Measurements from ENCODE around the gene GPR3. TPM values are rescaled to one million over a fixed set of nuclear protein-coding genes. Genes with fewer than 3 reads are reported as not detected.

GPR3 gene
- total and polyA plus RNA-seq, 4 donors, result under 0.01 to 0.30 TPM; not detected in 2

GRCh38 chr1:27397110-27397509, 4.7 kb downstream of the GPR3 start:
- no peak overlapping the region for H3K27ac ChIP-seq (ENCODE audit: low read depth in 1 of 2, low read length in 2 of 2)
- H3K4me1 ChIP-seq (ENCODE audit: control insufficient read depth in 4 of 4, insufficient read depth in 4 of 4, low read length in 3 of 4), result peaks cover 1 to 7% (median 5%) of the 10 kb centered on the region in 4 donors
- H3K9me3 ChIP-seq (ENCODE audit: control insufficient read depth in 4 of 4, low read length in 3 of 4), result no peaks in the 10 kb centered on the region
- H3K27me3 ChIP-seq (ENCODE audit: control insufficient read depth in 4 of 4, insufficient read depth in 4 of 4, low read length in 3 of 4), result no peaks in the 10 kb centered on the region
- H3K4me3 ChIP-seq (ENCODE audit: low read depth in 1 of 3, low read length in 3 of 3), result no peak overlapping the region
- no peaks in the 10 kb centered on the region for H3K36me3 ChIP-seq (ENCODE audit: control insufficient read depth in 4 of 4, insufficient read depth in 3 of 4, low read depth in 1 of 4, low read length in 3 of 4)
- WGBS, result 81% methylated on average over 3 of the region's 3 CpGs
- TF ChIP-seq YY1 (IDR thresholded peaks at IDR 0.05), result no peak
- no peak for TF ChIP-seq MAX (IDR thresholded peaks at IDR 0.05)
- no peak for DNase-seq (ENCODE audit: low spot score)
- no peak overlapping the region for H3K9ac ChIP-seq (ENCODE audit: low read depth in 1 of 2, low read length in 2 of 2)

GRCh38 chr1:27397749-27398148, 5.3 kb downstream of the GPR3 start:
- peaks cover 0 to 7% (median under 1%) of the 10 kb centered on the region in 4 donors for H3K4me1 ChIP-seq (ENCODE audit: control insufficient read depth in 4 of 4, insufficient read depth in 4 of 4, low read length in 3 of 4)
- H3K27ac ChIP-seq (ENCODE audit: low read depth in 1 of 2, low read length in 2 of 2), result no peak overlapping the region
- DNase-seq (ENCODE audit: low spot score), result no peak
- TF ChIP-seq FOXA2 (IDR thresholded peaks at IDR 0.05) (no peak), YY1 (IDR thresholded peaks at IDR 0.05) (no peak), HNF4G (IDR thresholded peaks at IDR 0.05) (no peak), TAF1 (conservative IDR thresholded peaks at IDR 0.05) (no peak), EGR1 (IDR thresholded peaks at IDR 0.05; ENCODE audit: low read depth in 2 of 2) (no peak), MAX (IDR thresholded peaks at IDR 0.05) (no peak), RXRA (IDR thresholded peaks at IDR 0.05) (no peak), SP1 (IDR thresholded peaks at IDR 0.05) (no peak)
- H3K4me3 ChIP-seq (ENCODE audit: low read depth in 1 of 3, low read length in 3 of 3), result no peak overlapping the region
- 71% methylated on average over 7 of the region's 7 CpGs for WGBS
- no peaks in the 10 kb centered on the region for H3K36me3 ChIP-seq (ENCODE audit: control insufficient read depth in 4 of 4, insufficient read depth in 3 of 4, low read depth in 1 of 4, low read length in 3 of 4)
- no peaks in the 10 kb centered on the region for H3K27me3 ChIP-seq (ENCODE audit: control insufficient read depth in 4 of 4, insufficient read depth in 4 of 4, low read length in 3 of 4)
- H3K9ac ChIP-seq (ENCODE audit: low read depth in 1 of 2, low read length in 2 of 2), result no peak overlapping the region
- H3K9me3 ChIP-seq (ENCODE audit: control insufficient read depth in 4 of 4, low read length in 3 of 4), result no peaks in the 10 kb centered on the region

- Histone ChIP-seq H3K36me3 (ENCODE audit: control insufficient read depth in 4 of 4, insufficient read depth in 3 of 4, low read depth in 1 of 4, low read length in 3 of 4) (no peaks in the 10 kb centered on the region), H3K9ac (ENCODE audit: low read depth in 1 of 2, low read length in 2 of 2) (no peak overlapping the region), H3K4me1 (ENCODE audit: control insufficient read depth in 4 of 4, insufficient read depth in 4 of 4, low read length in 3 of 4) (peaks cover 0 to 10% (median under 1%) of the 10 kb centered on the region in 4 donors), H3K27me3 (ENCODE audit: control insufficient read depth in 4 of 4, insufficient read depth in 4 of 4, low read length in 3 of 4) (no peaks in the 10 kb centered on the region), H3K9me3 (ENCODE audit: control insufficient read depth in 4 of 4, low read length in 3 of 4) (no peaks in the 10 kb centered on the region), H3K4me3 (ENCODE audit: low read depth in 1 of 3, low read length in 3 of 3) (no peak overlapping the region), H3K27ac (ENCODE audit: low read depth in 1 of 2, low read length in 2 of 2) (no peak overlapping the region)
- DNase-seq (ENCODE audit: low spot score), result no peak
- TF ChIP-seq FOXA2 (IDR thresholded peaks at IDR 0.05) (no peak), GABPA (IDR thresholded peaks at IDR 0.05 in 1 of 2, conservative IDR thresholded peaks at IDR 0.05 in 1 of 2) (no peak)
- WGBS, result 72% methylated on average over 4 of the region's 4 CpGs
Measured at GRCh38 chr1:27398405-27399149, 6.2 kb downstream of the GPR3 start.

- Histone ChIP-seq H3K4me3 (ENCODE audit: low read depth in 1 of 3, low read length in 3 of 3) (no peak overlapping the region), H3K27ac (ENCODE audit: low read depth in 1 of 2, low read length in 2 of 2) (no peak overlapping the region), H3K36me3 (ENCODE audit: control insufficient read depth in 4 of 4, insufficient read depth in 3 of 4, low read depth in 1 of 4, low read length in 3 of 4) (no peaks in the 10 kb centered on the region), H3K9me3 (ENCODE audit: control insufficient read depth in 4 of 4, low read length in 3 of 4) (no peaks in the 10 kb centered on the region), H3K9ac (ENCODE audit: low read depth in 1 of 2, low read length in 2 of 2) (no peak overlapping the region), H3K4me1 (ENCODE audit: control insufficient read depth in 4 of 4, insufficient read depth in 4 of 4, low read length in 3 of 4) (peaks cover 0 to 12% (median 2%) of the 10 kb centered on the region in 4 donors), H3K27me3 (ENCODE audit: control insufficient read depth in 4 of 4, insufficient read depth in 4 of 4, low read length in 3 of 4) (no peaks in the 10 kb centered on the region)
- 55% methylated on average over 19 of the region's 19 CpGs for WGBS
- TF ChIP-seq CTCF (IDR thresholded peaks at IDR 0.05; ENCODE audit: low read depth, low read length, missing input control), result no peak
- TF ChIP-seq HNF4G (IDR thresholded peaks at IDR 0.05), result no peak
- TF ChIP-seq ZBTB33 (IDR thresholded peaks at IDR 0.05), result no peak
- no peak for TF ChIP-seq TAF1 (conservative IDR thresholded peaks at IDR 0.05)
- no peak for TF ChIP-seq FOXA2 (IDR thresholded peaks at IDR 0.05)
- TF ChIP-seq EGR1 (IDR thresholded peaks at IDR 0.05; ENCODE audit: low read depth in 2 of 2), result no peak
- no peak for TF ChIP-seq RAD21 (IDR thresholded peaks at IDR 0.05)
- no peak for TF ChIP-seq NR2F2 (IDR thresholded peaks at IDR 0.05)
- no peak for DNase-seq (ENCODE audit: low spot score)
Measured at GRCh38 chr1:27399251-27400025, 7.0 kb downstream of the GPR3 start.
